Breast epithelium (tissue), 3 donors: ENCODE measurements around the gene BRD1.

Experiments used
- CTCF ChIP-seq, 3 donors: fragments of 450-650 bp; IDR thresholded peaks; one replicate each; pipeline ENCODE4 v1.5.1; 2016 to 2017; ENCODE audit warnings: antibody characterized with exemption in 3 of 3, mild to moderate bottlenecking in 3 of 3, moderate library complexity in 3 of 3
- POLR2A ChIP-seq: fragments of 450-650 bp; IDR thresholded peaks from one replicate; pipeline ENCODE4 v1.6.1; 2016; ENCODE audit warnings: antibody characterized with exemption, mild to moderate bottlenecking, moderate library complexity
- POLR2AphosphoS5 ChIP-seq, 3 donors: sonication (generic); formaldehyde crosslinking; IDR thresholded peaks; one replicate each; pipeline ENCODE4 v1.6.1; 2017; ENCODE audit warnings: antibody characterized with exemption in 3 of 3

- TF ChIP-seq CTCF (IDR thresholded peaks at IDR 0.05): no peak
- TF ChIP-seq POLR2A: no peak
- TF ChIP-seq POLR2AphosphoS5 (IDR thresholded peaks at IDR 0.05): no peak
Measured at GRCh38 chr22:49775867-49776511, 51.7 kb downstream of the BRD1 start.
